Right lobe of liver (tissue), 4 donors: Measurements from ENCODE around the gene GNAZ.

Source experiments
- POLR2A ChIP-seq: fragments of 450-650 bp; IDR thresholded peaks from one replicate; pipeline ENCODE4 v1.6.1; 2017; ENCODE audit warnings: antibody characterized with exemption, mild to moderate bottlenecking
- TF ChIP-seq, protein P1 (sequence below), 4 donors: fragments of 200-600 bp in 3 of 4; fragments of 450-650 bp in 1 of 4; IDR thresholded peaks; one replicate each; pipeline versions ENCODE4 v1.5.1 to v1.8.0; 2016 to 2022; ENCODE audit warnings: antibody characterized with exemption in 4 of 4, mild to moderate bottlenecking in 2 of 4
- donor health status: DM: no; HTN: no; CAD: no.
- donor health status: DM: no; HTN: no; CAD: no.
- donor health status: DM: no; HTN: yes; CAD: no.

DNA sequence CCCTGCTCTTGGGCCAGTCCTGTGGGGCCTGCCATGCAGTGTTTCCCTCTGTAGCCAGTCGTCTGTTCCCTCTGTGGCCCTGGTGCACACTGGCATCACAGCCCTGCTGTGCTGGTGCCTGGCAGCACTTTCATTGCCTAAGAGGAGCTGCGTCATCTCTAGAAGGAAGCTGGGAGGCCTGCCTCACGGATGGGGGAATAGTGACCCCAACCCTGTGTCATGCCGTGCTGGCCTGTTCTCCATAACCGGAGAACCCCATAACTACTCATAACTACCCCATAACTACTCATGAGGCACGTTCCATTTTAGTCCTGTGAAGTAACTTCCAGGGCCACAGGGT, 88.9 kb downstream of the GNAZ start:
- TF ChIP-seq, protein P1, sequence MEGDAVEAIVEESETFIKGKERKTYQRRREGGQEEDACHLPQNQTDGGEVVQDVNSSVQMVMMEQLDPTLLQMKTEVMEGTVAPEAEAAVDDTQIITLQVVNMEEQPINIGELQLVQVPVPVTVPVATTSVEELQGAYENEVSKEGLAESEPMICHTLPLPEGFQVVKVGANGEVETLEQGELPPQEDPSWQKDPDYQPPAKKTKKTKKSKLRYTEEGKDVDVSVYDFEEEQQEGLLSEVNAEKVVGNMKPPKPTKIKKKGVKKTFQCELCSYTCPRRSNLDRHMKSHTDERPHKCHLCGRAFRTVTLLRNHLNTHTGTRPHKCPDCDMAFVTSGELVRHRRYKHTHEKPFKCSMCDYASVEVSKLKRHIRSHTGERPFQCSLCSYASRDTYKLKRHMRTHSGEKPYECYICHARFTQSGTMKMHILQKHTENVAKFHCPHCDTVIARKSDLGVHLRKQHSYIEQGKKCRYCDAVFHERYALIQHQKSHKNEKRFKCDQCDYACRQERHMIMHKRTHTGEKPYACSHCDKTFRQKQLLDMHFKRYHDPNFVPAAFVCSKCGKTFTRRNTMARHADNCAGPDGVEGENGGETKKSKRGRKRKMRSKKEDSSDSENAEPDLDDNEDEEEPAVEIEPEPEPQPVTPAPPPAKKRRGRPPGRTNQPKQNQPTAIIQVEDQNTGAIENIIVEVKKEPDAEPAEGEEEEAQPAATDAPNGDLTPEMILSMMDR (IDR thresholded peaks at IDR 0.05): no peak
- TF ChIP-seq POLR2A: no peak
